ENCODE results near the gene SLC26A11. TPM values are rescaled to one million over a fixed set of nuclear protein-coding genes. Genes with fewer than 3 reads are reported as not detected.
A peak's percentile ranks its signal among the peaks of the same experiment; 100 is the strongest.

SLC26A11 gene
- total RNA-seq, 1 experiment from 2014 or later = 19.0 TPM

DNA sequence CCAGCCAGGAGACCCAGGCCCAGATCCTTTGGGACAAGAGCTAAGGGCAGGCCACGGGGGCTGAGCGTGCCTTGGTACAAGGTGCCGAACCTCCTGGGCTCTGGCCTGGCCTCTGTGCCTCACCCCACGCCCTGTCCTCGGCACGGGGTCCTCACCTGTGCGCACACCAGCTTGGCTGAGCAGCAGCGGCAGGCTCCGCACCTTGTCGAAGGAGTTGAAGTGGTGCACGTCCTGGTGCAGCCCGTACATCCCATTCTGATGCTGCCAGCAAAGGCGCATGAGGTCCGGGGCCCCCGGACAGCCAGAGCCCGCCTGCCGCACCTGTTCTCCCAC lies 5.4 kb upstream of the SLC26A11 start:
- DNase-seq (ENCODE audit: low spot score) = no peak
- in situ Hi-C loops (cut with HindIII; ENCODE audit: low sequenced_read_pairs) = no loop called here

DNA sequence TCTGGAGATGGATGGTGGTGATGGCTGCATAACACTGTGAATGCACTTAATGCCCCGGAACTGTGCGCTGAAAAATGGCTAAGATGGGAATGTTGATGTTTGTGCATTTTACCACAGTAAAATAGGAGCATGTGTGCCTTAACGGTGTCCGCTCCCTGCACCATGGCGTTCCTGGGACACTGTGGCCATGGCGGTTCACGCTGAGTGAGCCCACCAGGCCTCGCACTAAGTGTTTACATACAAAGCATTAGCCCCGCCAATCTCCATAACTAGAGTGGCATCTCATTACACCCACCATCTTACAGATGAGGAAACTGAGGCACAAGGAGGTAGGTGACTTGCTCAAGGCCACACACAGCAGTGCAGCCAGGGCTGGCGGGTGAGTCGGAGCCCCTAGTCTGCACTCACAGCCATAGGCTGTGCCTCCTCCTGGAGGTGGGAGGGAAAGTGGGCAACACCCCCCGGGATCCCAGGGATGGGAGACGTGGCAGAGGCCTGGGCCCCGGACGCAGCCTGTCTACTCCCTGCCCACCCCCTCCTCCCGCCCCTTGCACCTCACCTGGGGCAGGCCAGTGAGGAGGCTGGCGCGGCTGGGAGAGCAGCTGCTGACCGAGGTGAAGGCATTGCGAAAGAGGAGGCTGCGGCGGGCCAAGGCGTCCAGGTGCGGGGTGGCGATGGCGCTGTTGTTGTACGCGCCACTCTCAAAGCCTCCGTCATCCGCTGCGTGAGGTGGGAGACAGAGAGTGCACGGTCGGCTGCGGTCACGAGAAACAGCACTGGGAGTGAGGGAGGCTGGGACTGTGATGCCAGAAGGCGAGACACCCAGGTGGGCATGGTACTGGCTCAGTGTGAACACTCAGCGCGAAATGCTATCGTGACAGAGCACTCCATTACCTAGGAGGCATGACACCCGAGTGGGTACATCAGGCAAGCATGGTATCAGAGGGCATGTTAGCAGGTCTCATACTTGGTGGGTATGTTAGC lies 3.5 kb upstream of the SLC26A11 start:
- DNase-seq (ENCODE audit: low spot score) = no peak
- in situ Hi-C loops (cut with HindIII; ENCODE audit: low sequenced_read_pairs) = no loop called here

DNA sequence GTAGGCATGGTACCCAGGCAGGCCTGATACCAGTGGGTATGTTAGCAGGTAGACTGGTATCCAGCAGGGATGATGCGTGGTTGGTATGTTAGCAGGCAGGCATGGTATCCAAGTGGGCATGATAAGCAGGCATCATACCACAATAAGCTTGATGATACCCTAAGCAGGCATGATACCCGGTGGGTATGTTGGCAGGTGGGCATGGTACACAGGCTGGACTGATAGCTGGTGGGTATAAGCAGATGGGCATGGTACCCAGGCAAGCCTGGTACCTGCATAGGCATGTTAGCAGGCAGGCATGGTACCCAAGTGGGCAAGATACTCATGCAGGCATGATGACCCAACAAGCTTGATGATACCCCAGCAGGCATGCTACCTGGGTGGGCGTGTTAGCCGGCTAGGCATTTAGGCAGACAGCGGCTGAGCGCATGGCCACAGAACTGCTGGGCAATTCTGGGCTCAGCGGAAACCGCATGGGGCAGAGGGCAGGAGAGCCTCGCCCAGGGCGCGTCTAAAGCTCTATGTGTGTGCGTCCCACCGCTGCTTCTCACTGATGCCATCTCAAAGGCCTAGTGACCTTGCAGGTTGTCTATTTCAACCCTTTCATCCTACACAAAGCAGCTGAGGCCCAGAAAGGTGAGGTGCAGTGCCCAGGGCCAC lies 2.4 kb upstream of the SLC26A11 start:
- DNase-seq (ENCODE audit: low spot score) = no peak
- in situ Hi-C loops (cut with HindIII; ENCODE audit: low sequenced_read_pairs) = no loop called here

DNA sequence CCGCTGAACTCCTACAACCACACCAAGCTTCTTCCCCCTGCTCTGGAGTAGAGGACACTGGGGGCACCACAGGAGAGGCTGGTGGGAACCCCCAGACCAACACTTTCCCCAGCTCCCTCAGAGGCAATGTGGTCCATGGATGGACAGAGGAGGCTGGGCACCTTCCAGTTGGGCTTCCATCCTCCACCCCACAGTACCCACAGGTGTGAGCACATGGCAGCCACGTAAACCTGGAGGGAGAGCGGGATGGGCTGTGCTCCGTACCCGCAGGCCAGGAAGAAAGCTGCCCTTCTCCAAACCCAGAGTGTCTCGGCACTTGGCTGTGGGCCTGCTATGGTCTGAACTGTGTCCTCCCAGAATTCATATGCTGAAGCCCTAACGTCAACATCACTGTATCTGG lies 1.8 kb upstream of the SLC26A11 start:
- no peak for DNase-seq (ENCODE audit: low spot score)
- in situ Hi-C loops (cut with HindIII; ENCODE audit: low sequenced_read_pairs) = no loop called here

DNA sequence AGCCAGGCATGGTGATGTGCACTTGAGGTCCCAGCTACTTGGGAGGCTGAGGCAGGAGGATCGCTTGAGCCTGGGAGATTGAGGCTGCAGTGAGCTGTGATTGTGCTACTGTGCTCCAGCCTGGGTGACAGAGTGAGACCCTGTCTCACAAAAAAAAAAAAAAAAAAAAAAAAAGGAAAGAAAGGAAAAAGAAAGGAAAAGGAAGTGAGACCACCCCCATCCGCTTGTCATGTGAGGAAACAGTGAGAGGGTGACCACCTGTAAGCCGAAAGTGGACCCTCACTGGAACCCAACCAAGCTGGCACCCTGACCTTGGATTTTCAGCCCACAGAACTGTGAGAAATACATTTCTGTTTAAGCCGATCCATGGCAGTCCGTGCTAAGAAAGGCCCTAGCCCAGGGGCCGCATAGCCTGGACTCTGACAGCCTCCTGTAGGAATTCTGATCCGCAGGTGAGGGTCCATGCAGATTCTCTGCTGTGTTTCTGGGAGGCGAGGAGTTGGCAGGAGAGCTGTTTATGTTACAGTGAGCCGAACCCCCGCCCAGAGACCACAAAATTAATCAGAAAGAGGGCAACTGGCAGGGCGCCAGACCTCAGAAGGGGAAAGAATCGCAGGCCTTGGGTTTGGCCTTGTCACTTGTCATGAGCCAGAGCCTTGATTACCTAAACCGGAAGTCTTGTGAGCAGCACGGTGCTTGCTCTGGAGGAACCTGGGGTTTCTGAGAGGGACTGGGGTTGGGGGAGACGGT lies 1.0 kb upstream of the SLC26A11 start:
- in situ Hi-C loops (cut with HindIII; ENCODE audit: low sequenced_read_pairs) = no loop called here

DNA sequence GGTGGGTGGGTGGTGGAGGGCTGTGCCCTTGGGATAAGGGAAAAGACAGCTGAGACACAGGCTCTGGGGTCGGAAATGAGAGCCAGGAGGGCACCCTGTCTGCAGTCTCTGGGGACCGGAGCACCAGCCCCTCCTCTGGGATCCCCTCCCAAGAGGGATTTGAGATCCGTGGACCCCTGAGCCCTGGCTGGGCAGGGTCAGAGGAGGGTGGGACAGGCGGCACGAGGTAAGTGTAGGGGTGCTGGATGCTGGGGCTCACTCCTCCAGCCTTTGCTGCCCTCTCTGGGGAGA lies 519 bp upstream of the SLC26A11 start:
- in situ Hi-C loops (cut with HindIII; ENCODE audit: low sequenced_read_pairs) = no loop called here
- no peak for DNase-seq (ENCODE audit: low spot score)

More for the DNA sequence above, 1.0 kb upstream of the SLC26A11 start:
- DNase-seq (ENCODE audit: low spot score) = no peak

DNA sequence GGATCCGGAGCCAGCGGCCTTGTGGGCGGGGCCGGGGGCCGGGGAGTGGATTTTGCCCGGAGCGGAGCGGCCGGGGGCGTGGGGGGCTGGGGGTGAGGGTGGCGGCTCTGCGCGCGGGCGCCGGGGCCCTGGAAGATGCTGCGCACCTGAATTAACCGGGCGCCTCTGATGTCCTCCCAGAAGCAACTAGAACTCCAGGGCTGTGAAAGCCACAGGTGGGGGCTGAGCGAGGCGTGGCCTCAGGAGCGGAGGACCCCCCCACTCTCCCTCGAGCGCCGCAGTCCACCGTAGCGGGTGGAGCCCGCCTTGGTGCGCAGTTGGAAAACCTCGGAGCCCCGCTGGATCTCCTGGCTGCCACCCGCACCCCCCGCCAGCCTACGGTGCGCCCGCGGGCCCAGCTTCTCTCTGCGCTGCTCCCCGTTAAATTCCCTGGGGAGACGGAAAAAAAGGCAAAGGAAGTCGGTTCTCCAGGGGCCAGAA lies 549 bp downstream of the SLC26A11 start:
- DNase-seq (ENCODE audit: low spot score) = peak; percentile 16
- in situ Hi-C loops (cut with HindIII; ENCODE audit: low sequenced_read_pairs) = no loop called here

DNA sequence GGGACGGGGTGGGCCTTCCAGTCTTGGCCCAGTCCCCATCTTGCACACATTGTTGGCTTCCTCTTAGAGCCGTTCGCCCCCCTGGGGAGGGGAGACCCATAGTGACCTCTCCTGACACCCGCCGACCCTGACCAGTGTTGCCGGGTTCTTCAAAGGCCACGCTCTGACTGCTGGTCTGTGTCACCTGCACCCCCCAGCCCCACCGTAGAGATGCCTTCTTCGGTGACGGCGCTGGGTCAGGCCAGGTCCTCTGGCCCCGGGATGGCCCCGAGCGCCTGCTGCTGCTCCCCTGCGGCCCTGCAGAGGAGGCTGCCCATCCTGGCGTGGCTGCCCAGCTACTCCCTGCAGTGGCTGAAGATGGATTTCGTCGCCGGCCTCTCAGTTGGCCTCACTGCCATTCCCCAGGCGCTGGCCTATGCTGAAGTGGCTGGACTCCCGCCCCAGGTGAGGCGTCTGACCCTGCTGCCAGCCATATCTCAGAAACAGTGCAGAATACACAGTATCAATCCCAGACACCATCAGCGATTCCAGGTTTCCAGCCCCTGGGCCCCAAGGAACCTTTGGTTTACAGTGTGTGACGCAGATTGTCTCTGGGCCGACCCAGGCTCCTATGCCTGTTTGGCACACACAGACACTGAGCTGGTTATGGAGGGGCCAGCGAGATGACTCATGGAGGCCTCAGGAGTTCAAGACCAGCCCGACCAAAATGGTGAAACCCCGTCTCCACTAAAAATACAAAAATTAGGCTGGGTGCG lies 1.3 kb downstream of the SLC26A11 start:
- in situ Hi-C loops (cut with HindIII; ENCODE audit: low sequenced_read_pairs) = no loop called here
- no peak for DNase-seq (ENCODE audit: low spot score)

DNA sequence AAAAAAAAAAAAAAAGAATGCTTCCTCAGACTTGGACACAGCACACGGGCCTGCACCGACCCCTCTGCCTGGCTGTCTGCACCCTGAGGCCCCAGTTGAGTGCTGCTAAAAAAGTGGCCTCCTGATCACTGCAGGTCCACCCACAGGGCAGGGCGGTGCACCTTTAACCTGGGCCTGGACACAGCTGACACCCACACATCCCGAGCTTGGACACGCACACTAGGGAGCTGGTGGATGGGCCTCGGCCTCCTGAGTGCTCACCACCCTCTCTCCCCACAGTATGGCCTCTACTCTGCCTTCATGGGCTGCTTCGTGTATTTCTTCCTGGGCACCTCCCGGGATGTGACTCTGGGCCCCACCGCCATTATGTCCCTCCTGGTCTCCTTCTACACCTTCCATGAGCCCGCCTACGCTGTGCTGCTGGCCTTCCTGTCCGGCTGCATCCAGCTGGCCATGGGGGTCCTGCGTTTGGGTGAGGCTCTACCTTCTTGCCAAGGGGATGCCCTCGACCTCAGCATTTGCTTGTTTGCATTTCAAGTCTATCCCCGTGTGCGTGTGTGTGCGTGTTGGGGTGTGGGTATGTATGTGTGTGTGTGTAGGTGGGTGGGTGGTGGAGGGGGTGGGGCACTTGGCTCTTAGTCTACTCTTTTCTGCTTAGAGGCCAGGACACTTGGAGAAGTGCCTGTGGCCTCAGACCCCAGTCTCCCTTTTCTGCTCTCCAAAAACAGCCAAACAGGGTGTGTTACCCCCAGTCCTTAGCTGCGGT lies 2.3 kb downstream of the SLC26A11 start:
- in situ Hi-C loops (cut with HindIII; ENCODE audit: low sequenced_read_pairs) = no loop called here
- DNase-seq (ENCODE audit: low spot score) = no peak

DNA sequence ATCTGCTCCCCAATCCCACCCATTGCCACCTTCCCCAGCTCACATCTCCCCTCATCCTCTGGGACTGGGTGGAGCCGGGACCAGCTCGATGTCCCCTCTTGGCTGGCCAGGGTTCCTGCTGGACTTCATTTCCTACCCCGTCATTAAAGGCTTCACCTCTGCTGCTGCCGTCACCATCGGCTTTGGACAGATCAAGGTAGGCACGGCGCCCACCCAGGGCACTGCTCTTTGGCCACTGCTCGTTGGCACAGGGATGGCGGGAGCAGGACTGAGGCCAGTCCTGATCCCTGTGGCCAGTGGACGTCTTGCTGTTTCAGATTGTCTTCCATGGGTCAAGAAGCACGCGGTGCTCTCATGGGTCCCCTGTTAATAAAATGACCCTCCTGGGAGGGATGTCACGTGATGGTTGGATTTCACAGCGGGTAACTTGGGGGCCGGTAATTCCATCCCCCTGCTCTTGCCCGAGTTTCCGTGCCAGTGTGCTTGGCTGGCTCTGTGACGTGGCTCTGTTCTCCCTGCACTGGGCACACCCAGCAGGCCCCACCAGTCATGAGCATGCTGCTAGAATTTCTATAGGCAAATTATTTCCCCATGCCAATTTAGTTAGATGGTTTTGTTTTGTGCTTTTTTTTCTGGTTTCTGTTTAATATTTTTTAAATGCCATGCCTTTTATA lies 3.1 kb downstream of the SLC26A11 start:
- DNase-seq (ENCODE audit: low spot score) = no peak
- in situ Hi-C loops (cut with HindIII; ENCODE audit: low sequenced_read_pairs) = no loop called here

DNA sequence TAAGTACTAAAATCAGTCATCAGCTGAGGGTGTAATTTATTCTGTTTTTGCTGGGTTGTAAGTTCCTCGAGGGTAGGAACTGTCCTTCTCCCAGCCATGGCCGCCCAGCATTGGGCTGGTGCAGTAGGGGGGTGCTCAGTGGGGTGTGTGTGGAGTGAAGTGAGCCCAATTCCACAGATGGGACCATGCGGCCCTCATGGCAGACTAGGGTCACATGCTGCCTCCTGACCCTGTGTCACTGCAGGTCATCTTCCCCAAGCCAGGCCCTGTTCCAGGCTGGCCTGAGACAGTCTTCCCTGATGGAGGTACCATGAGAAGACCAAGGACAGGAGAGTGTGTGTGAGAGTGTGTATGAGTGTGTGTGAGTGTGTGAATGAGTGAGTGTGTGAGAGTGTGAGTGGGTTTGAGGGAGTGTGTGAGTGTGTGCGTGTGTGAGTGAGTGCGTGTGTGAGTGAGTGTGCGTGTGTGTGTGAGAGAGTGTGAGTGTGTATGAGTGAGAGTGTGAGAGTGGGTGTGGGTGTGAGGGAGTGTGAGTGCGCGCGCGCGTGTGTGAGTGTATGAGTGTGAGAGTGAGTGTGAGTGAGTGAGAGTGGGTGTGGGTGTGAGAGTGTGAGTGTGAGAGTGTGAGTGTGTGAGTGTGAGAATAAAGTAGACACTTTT lies 3.7 kb downstream of the SLC26A11 start:
- in situ Hi-C loops (cut with HindIII; ENCODE audit: low sequenced_read_pairs) = no loop called here
- DNase-seq (ENCODE audit: low spot score) = no peak

DNA sequence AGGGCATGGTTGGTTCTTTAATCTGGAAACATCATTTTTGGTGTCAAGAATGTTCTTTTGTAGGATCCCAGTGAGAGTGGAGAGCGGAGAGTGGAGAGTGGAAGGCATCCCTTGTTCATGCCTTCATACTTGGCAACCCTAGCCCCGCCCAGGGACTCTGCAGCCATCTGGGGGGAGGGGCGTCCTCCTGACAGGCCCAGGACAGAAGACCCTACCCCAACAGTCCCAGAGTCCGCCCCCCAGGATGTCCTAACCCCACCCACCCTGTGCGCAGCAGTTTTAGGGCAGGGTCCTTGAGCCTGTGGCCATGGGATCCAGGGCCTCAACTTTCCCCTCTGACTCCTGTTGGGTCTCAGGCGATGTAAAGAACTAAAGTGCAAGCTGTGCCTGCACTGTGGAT lies 4.5 kb downstream of the SLC26A11 start:
- DNase-seq (ENCODE audit: low spot score) = no peak
- in situ Hi-C loops (cut with HindIII; ENCODE audit: low sequenced_read_pairs) = no loop called here

DNA sequence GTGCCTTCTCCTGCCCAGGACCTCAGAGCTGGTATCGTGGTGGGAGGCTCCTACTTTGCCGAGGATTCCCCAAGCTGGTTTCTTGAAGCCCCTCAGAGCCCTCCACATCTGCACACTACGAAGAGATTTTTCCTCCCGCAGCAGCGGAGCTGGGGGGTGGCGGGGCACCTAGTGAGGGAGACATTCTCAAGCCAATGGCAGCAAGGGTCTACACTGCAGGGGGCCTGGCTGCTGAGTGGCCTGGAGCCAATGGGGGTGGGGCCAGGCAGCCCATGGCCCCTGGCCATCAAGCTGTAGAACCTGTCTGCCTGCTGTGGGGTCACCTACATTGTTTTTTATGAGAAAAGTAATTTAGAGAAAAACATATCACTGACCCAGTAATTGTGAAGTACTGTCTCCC lies 5.0 kb downstream of the SLC26A11 start:
- in situ Hi-C loops (cut with HindIII; ENCODE audit: low sequenced_read_pairs) = no loop called here
- DNase-seq (ENCODE audit: low spot score) = no peak

DNA sequence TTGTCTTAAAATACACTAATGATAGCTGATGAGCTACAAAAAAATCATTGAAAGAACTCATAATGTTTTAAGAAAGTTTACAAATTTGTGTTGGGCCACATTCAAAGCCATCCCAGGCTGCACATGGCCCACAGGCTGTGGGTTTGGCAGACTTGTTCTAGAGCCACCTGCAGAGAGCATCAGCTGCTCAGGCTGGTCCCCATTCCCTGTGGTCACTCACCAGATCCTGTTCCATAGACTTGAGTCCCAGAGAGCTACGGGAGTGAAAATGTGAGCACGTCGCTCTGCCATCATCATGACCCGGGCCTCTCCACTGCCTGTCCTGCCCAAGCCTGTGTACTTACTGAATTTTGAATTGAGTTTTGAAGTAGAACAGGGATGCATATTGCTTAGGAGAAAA lies 6.9 kb downstream of the SLC26A11 start:
- DNase-seq (ENCODE audit: low spot score) = peak; percentile 58
- in situ Hi-C loops (cut with HindIII; ENCODE audit: low sequenced_read_pairs) = no loop called here

DNA sequence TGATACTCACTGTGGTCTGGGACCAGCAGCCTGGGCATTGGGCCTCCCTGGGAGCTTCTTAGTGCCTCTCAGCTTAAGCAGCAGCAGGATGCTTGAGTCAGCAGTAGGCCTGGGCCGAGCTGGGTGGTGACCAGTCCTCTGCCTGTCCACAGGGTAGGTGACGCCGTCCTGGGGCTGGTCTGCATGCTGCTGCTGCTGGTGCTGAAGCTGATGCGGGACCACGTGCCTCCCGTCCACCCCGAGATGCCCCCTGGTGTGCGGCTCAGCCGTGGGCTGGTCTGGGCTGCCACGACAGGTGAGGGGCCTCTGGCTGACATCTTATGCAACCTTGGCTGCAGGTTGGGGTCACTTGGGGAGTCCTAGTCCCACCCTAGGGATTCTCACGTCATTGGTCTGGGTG lies 7.4 kb downstream of the SLC26A11 start:
- in situ Hi-C loops (cut with HindIII; ENCODE audit: low sequenced_read_pairs) = no loop called here
- no peak for DNase-seq (ENCODE audit: low spot score)

DNA sequence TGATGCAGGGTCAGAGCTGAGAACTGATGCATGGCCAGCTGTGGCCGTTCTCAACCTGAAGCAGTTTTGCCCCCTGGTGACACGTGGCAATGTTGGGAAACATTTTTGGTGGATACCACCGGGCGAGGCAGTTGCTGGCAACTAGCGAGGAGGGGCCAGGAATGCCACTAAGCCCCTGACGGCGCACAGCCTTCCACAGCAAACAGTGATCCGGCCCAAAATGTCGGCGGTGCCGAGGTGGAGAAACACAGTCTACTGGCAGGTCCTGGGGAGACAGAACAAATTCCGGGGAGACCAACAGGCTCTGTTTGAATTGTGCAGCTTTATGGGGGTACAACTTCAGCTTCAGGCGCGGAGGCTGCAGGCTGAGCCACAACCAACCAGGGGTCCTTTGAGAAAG lies 8.2 kb downstream of the SLC26A11 start:
- no peak for DNase-seq (ENCODE audit: low spot score)
- in situ Hi-C loops (cut with HindIII; ENCODE audit: low sequenced_read_pairs) = no loop called here

DNA sequence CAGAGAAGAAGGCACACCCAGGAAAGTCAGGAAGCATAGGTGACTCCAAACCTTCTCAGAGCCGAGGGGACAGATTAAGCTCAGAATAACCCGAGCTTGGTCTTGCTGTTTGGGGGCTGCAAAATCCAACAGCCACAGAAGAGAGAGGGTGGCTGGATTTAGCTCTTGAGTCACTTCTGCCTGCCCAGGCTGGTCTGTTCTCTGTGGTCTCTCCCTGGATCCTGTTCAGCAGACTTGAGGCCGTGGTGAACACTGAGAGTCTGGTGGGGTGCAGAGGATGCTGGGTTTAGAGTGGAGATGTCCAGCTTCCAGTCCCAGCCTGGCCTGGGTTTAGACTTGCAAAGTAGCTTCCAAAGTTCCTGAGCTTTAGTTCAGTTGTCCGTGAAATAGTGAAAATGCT lies 8.8 kb downstream of the SLC26A11 start:
- DNase-seq (ENCODE audit: low spot score) = no peak
- in situ Hi-C loops (cut with HindIII; ENCODE audit: low sequenced_read_pairs) = no loop called here

DNA sequence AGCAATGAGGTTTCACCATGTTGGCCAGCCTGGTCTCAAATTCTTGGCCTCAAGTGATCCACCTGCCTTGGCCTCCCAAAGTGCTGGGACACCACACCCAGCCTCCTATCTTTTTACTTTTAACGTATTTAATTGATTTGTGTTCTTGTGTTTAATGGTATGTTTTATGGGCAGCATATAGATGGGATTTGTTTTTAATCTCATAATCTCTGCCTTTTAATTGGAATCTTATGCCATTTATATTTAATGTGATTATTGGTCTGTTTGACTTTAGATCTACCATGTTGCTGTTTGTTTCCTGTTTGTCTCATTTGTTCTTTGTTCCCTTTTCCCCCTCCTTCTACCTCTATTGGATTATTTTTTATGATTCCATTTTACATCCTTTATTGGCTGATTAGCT lies 12.2 kb downstream of the SLC26A11 start:
- no peak for DNase-seq (ENCODE audit: low spot score)
- in situ Hi-C loops (cut with HindIII; ENCODE audit: low sequenced_read_pairs) = no loop called here

Data from G401 (cell line).